Adipose tissue (tissue), 3 donors: Measurements from ENCODE around the gene GMPS. TPM values are rescaled to one million over a fixed set of nuclear protein-coding genes. Genes with fewer than 3 reads are reported as not detected.

Experiments
- H3K27ac ChIP-seq: one replicate; pipeline ENCODE4 v1.5.1; 2013; ENCODE audit warnings: low read depth, low read length
- WGBS, 3 donors: extraction: QIAGEN DNeasy Blood & Tissue Kit; methylation state at CpG; one replicate each; pipeline ENCODE4 v1.1.7; 2013; 5-methylcytosine and 5-hydroxymethylcytosine counted together
- polyA plus RNA-seq, 3 donors: library from polyadenylated mRNA; stranded (reverse); fragments of 200-250 nt; gene quantifications; one replicate each; pipeline ENCODE4 v1.2.3, GENCODE V29; 2013
- donor health status: healthy with polysubstance abuse.
- donor health status: Bipolar disorder and iron deficiency.
- donor health status: healthy.

The GMPS gene
- polyA plus RNA-seq, 3 donors: 16.4 to 17.6 (median 16.9) TPM

DNA sequence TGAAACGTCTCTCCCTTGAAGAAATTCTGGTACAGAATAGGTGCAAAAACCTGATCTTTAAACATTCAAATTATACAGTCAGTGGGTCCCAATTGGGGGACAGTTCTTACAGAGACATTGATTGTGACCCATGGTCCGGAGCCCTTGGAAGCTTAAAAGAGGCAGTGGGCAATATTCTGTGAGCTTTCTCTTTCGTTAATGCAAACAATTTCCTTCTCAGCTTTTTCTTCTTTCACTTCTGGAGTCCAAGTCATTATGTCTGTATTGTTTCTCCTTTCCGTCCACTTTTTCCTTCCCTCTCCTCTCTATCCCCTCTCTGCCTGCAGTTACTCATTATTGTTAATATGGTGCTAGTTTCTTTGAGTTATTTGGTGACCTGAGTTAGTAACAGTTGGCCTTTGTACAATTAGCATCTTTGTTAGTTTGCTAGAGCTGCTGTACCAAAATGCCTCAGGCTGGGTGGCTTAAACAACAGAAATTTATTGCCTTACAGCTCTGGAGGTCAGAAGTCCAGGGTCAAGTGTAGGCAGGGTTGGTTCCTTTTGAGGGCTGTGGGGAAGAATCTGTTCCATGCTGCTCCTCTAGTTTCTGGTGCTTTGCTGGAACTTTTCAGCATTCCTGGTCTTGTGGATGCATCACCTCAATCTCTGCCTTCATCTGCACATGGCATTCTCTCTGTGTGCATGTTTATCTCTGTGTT is 102.6 kb downstream of the GMPS start:
- H3K27ac ChIP-seq: no peak overlapping the region
- 81 to 85% (median 84%) methylated on average over 4 of the region's 4 CpGs for WGBS, 3 donors

DNA sequence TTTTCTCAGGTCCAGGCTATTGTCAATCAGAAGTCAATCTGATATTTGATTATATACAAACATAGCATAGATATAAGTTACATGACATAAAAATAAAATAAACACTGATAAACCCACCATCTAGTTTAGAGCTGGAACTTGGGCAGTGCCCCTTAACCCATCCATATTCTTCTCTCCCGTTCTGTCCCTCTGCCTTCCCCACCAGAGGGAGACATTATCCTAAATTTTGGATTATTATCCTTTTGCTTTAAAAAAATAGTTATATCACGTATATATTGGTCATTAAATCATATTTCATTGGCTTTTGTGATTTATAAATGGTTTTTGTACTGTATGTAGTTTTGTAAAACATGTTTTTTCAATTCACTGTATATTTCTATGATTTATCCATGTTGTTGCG is 107.9 kb downstream of the GMPS start:
- H3K27ac ChIP-seq: no peak overlapping the region
- 78 to 88% (median 80%) methylated on average over 3 of the region's 3 CpGs for WGBS, 3 donors

DNA sequence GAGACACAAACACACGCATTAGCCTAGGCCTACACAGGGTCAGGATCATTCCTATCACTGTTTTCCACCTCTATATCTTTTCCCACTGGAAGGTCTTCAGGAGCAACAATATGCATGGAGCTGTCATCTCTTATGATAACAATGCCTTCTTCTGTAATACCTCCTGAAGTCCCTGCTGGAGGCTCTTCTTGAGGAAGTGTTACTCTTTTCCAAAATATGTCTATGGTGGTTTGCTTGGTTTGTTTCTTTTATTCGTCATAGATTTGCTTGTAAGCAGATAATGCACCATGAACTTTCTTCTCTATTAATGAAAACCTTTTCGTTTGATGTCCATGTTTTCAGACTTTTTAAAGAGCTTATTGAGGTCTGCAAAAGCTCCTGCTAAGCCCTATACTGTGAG is 109.3 kb downstream of the GMPS start:
- no peak overlapping the region for H3K27ac ChIP-seq
- WGBS, 3 donors: 84 to 90% (median 89%) methylated on average over 3 of the region's 3 CpGs

DNA sequence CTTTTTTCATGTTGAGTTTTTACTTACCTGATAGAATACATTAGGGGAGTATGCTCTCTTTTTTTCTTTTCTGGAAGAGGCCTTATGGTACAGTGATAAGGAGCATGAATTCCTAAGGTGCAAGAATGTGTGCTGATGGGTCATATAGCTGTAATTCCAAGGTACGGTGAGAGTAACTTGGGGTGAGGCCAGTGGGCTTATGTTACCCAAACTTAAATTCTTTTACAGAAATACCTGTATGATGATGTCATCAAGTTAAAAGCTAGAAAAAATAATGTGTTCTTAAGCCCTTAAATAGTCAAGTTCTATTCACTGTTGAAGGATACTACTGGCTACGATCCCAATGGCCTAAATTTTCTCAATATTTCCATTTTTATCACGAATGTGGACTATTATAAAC is 111.2 kb downstream of the GMPS start:
- H3K27ac ChIP-seq: no peak overlapping the region
- 76 to 84% (median 76%) methylated on average over 3 of the region's 3 CpGs for WGBS, 3 donors

DNA sequence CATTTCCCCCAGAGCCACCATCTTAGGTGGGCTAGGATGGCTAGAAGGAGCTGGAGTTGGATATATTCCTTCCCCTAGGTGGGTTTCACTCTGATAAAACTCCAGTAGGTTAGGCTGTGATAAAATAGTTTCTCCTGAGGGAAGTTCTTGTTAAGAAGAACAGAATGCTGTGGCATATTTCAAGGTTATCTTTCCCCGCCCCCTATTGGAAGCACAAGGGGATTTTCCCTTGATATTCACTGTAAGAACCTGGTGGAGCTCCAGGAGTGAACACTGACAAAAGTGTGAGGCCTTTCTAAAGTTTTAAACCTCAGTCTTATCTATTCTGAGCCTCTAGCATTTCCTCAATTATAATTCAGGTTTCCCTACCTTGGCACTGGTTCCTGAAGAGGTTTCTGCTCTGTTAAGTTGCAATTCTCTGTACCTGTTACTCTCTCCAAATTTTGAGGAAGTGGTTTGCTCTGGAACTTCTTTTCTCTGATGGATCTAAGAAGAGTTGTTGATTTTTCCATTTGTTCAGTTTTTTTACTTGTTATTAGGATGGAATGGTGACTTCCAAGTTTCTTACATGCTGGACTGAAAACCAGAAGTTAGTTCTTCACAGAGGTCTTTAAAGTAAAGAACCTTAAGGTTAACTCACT is 113.5 kb downstream of the GMPS start:
- WGBS, 3 donors: 62 to 97% (median 94%) methylated on average over 1 of the region's 1 CpG
- no peak overlapping the region for H3K27ac ChIP-seq

DNA sequence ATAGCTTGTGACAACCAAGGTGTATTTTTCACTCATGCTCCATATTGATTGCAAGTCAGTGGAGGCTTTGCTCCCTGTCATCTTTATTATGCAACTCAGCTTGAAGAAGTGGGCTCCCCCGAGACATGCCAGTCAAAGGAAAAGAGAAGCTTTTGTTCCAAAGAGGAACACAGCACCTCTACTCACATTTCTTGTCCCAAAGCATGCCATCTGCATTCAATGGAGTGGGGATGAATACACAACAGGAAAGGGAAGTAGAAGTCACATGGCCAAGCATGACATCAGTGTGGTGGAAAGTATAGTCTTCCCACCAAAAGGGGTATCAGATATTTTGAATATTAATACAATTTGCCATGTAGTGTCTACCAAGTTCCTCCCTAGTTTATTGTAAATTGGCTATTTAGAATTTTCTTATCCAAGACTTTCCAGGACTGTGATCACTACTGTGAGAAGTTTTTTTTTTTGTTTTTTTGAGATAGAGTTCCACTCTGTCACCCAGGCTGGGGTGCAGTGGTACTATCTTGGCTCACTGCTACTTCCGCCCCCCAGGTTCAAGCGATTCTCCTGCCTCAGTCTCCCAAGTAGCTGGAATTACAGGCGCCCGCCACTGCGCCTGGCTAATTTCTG is 114.5 kb downstream of the GMPS start:
- H3K27ac ChIP-seq: no peak overlapping the region
- 87 to 96% (median 88%) methylated on average over 6 of the region's 6 CpGs for WGBS, 3 donors

DNA sequence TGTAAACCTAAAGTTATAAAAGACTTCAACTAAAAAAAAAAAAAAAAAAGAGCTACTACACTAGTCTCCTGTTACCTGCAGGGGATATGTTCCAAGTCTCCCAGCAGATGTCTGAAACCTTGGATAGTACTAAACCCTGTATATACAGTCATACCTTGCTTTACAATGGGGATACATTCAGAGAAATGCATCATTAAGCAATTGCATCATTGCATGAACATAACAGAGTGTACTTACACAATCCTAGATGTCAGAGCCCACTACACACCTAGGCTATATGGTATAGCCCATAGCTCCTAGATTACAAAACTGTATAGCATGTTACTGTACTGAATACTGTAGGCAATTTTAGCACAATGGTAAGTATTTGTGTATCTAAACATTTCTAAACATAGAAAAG is 119.1 kb downstream of the GMPS start:
- no peak overlapping the region for H3K27ac ChIP-seq

DNA sequence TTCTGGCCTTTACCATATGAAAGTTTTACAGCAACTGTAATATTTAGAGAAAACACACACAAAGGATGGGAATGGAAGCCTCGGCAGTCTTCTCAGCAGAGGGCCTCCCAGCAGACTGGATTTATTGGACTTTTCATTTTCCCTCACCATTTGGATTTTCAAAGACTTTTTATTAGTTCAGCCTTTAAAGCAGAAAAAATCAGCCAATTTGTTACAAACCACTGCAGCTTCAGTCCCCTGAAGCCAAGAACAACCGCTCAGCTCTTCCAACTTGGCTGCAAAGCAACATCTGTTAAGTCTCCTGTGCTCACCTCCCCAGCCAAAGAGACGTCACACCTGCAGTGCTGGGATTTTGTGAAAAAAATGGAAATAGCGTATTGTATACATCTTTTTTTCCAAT is 120.8 kb downstream of the GMPS start:
- H3K27ac ChIP-seq: no peak overlapping the region
- 59 to 63% (median 61%) methylated on average over 4 of the region's 4 CpGs for WGBS, 3 donors

DNA sequence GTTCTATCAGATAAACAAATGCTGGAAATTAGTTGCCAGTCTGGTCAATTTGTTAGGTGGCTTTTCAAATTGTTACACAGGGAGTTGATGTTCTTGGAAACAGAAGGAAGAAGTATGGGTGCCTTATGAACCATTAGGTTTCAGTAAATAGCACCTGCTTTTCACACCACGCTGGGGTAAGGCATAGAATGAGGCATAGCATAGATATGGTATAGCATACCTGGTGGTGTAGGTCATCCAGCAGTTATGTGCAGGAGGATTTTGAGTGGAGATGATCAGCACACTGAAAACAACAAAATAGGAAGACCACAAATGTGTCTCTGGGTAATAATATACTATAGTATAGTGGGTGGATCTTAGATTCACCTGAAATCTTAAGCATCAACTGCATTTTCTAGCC is 121.4 kb downstream of the GMPS start:
- no peak overlapping the region for H3K27ac ChIP-seq
- 83 to 94% (median 90%) methylated on average over 1 of the region's 1 CpG for WGBS, 3 donors

Other genes starting within 250 kb of the GMPS start
- 1 to 10 TPM in 1 of 3 donors, under 1 TPM in 1, not detected in 1; 0.13 to 1.1 TPM for gene PLCH1, start 125.6 kb upstream of the GMPS start, polyA plus RNA-seq
- 1 to 10 TPM; 2.0 to 3.1 (median 2.7) TPM for gene C3orf33, start 64.4 kb upstream of the GMPS start, polyA plus RNA-seq
- gene SLC33A1, start 16.2 kb upstream of the GMPS start, polyA plus RNA-seq: 10 to 100 TPM in 2 of 3 donors, 1 to 10 TPM in 1; 3.9 to 22.7 (median 10.2) TPM
- 1 to 10 TPM; 2.3 to 6.7 (median 2.3) TPM for gene KCNAB1, start 249.9 kb downstream of the GMPS start, polyA plus RNA-seq